ENCODE data around the gene ADCY6.

Gene ADCY6

GRCh38 chr12:48815126-48816110, 26.5 kb upstream of the ADCY6 start:
- peak; percentile 44 to 57 for DNase-seq

- peak in 1 of 2 experiments; percentile 61 for DNase-seq
Observed at GRCh38 chr12:48814262-48815125, 25.6 kb upstream of the ADCY6 start.

GRCh38 chr12:48813465-48814261, 24.8 kb upstream of the ADCY6 start:
- no peak for DNase-seq

GRCh38 chr12:48812389-48812788, 23.5 kb upstream of the ADCY6 start:
- DNase-seq, result no peak

- DNase-seq, result no peak
Observed at GRCh38 chr12:48811437-48812090, 22.7 kb upstream of the ADCY6 start.

GRCh38 chr12:48810903-48811431, 22.1 kb upstream of the ADCY6 start:
- DNase-seq, result no peak

GRCh38 chr12:48807981-48808380, 19.1 kb upstream of the ADCY6 start:
- DNase-seq, result no peak

- no peak for DNase-seq
Observed at GRCh38 chr12:48803675-48804074, 14.8 kb upstream of the ADCY6 start.

GRCh38 chr12:48800971-48801370, 12.1 kb upstream of the ADCY6 start:
- no peak for DNase-seq

- no peak for DNase-seq
Observed at GRCh38 chr12:48800457-48800856, 11.6 kb upstream of the ADCY6 start.

GRCh38 chr12:48796976-48797375, 8.1 kb upstream of the ADCY6 start:
- no peak for DNase-seq

GRCh38 chr12:48795550-48796455, 6.9 kb upstream of the ADCY6 start:
- DNase-seq, result peak; percentile 29 to 73

GRCh38 chr12:48794870-48795269, 6.0 kb upstream of the ADCY6 start:
- no peak for DNase-seq

- no peak for DNase-seq
Observed at GRCh38 chr12:48793696-48794095, 4.8 kb upstream of the ADCY6 start.

- DNase-seq, result no peak
Observed at GRCh38 chr12:48789858-48790326, 1.0 kb upstream of the ADCY6 start.

- DNase-seq, result no peak
Observed at GRCh38 chr12:48788524-48788853, 400 bp downstream of the ADCY6 start.

- peak in 1 of 2 experiments; percentile 11 for DNase-seq
Observed at GRCh38 chr12:48787791-48788523, 932 bp downstream of the ADCY6 start.

- peak in 1 of 2 experiments; percentile 24 for DNase-seq
Observed at GRCh38 chr12:48786591-48787544, 2.0 kb downstream of the ADCY6 start.

GRCh38 chr12:48783432-48783831, 5.5 kb downstream of the ADCY6 start:
- no peak for DNase-seq
